OCI-LY3 (cell line): ENCODE measurements around the gene PCSK2.

Experiments
- H2AFZ ChIP-seq: fragments of 200-600, 300-600 bp; shearing (Covaris generic); 2 replicates; pipeline ENCODE4 v1.6.0; 2014; ENCODE audit warnings: antibody characterized with exemption, low read depth, low read length
- H3K27ac ChIP-seq: fragments of 200-600, 300-600 bp; sonication (generic); 2 replicates; pipeline ENCODE4 v1.5.1; 2014; ENCODE audit warnings: mild to moderate bottlenecking, low read length, moderate library complexity, mixed read lengths
- H3K27me3 ChIP-seq: fragments of 200-600, 300-600 bp; sonication (generic); 2 replicates; pipeline ENCODE4 v1.6.1; 2014; ENCODE audit warnings: low read depth, low read length, mixed read lengths
- H3K36me3 ChIP-seq: fragments of 200-600, 300-600 bp; sonication (generic); replicated peaks from 2 replicates; pipeline ENCODE3; 2014; ENCODE audit warnings: low read depth, low read length, mixed read lengths
- H3K4me1 ChIP-seq: fragments of 300-600, 200-600 bp; sonication (generic); 2 replicates; pipeline ENCODE4 v1.6.1; 2014; ENCODE audit warnings: low read length, mixed read lengths
- H3K4me2 ChIP-seq: fragments of 200-600, 300-600 bp; sonication (generic); 2 replicates; pipeline ENCODE4 v1.6.1; 2014; ENCODE audit warnings: low read length, mixed read lengths
- H3K4me3 ChIP-seq: fragments of 300-600, 200-600 bp; sonication (generic); 2 replicates; pipeline ENCODE4 v1.5.1; 2014; ENCODE audit warnings: antibody characterized with exemption, mild to moderate bottlenecking, low read length, moderate library complexity
- H3K79me2 ChIP-seq: fragments of 300-600, 200-600 bp; shearing (Covaris generic); 2 replicates; pipeline ENCODE4 v1.6.1; 2014; ENCODE audit warnings: mild to moderate bottlenecking, low read length, mixed read lengths
- H3K9ac ChIP-seq: fragments of 300-600, 200-600 bp; shearing (Covaris generic); 2 replicates; pipeline ENCODE4 v1.6.0; 2014; ENCODE audit warnings: mild to moderate bottlenecking, low read length, moderate library complexity
- H3K9me3 ChIP-seq: fragments of 200-600, 300-600 bp; shearing (Covaris generic); 2 replicates; pipeline ENCODE4 v1.6.1; 2014; ENCODE audit warnings: low read length, mixed read lengths; ENCODE audit not compliant: insufficient read depth
- H4K20me1 ChIP-seq: fragments of 200-600, 300-600 bp; sonication (generic); 2 replicates; pipeline ENCODE4 v1.6.1; 2016; ENCODE audit warnings: low read length, mixed read lengths; ENCODE audit not compliant: insufficient read depth
- CTCF ChIP-seq: fragments of 200-600, 300-600 bp; sonication (generic); IDR thresholded peaks from 2 replicates; pipeline ENCODE4 v1.5.1; 2014; ENCODE audit warnings: antibody characterized with exemption, low read length, low read depth
- EZH2phosphoT487 ChIP-seq: fragments of 200-600 bp; shearing (Covaris generic); IDR thresholded peaks from 2 replicates; pipeline ENCODE4 v1.6.1; 2018; ENCODE audit warnings: antibody characterized with exemption, mixed run types, low read depth

The PCSK2 gene

GRCh38 chr20:17498641-17499040 is 271.8 kb downstream of the PCSK2 start:
- no peaks in the 10 kb centered on the region for H3K36me3 ChIP-seq
- no peak overlapping the region for H3K9ac ChIP-seq
- H3K4me2 ChIP-seq = no peak overlapping the region
- no peaks in the 10 kb centered on the region for H4K20me1 ChIP-seq
- H3K27ac ChIP-seq = no peak overlapping the region
- no peak overlapping the region for H3K4me3 ChIP-seq
- TF ChIP-seq CTCF (no peak), EZH2phosphoT487 (no peak)
- H3K4me1 ChIP-seq = no peaks in the 10 kb centered on the region
- H3K27me3 ChIP-seq = peaks cover 22% of the 10 kb centered on the region
- no peaks in the 10 kb centered on the region for H3K9me3 ChIP-seq
- no peaks in the 10 kb centered on the region for H3K79me2 ChIP-seq
- H2AFZ ChIP-seq = no peak overlapping the region

GRCh38 chr20:17499041-17499440 is 272.2 kb downstream of the PCSK2 start:
- no peak overlapping the region for H3K9ac ChIP-seq
- no peak overlapping the region for H3K4me2 ChIP-seq
- H3K27me3 ChIP-seq = peaks cover 25% of the 10 kb centered on the region
- H3K4me1 ChIP-seq = no peaks in the 10 kb centered on the region
- TF ChIP-seq CTCF (no peak), EZH2phosphoT487 (no peak)
- H3K79me2 ChIP-seq = no peaks in the 10 kb centered on the region
- no peaks in the 10 kb centered on the region for H4K20me1 ChIP-seq
- H2AFZ ChIP-seq = no peak overlapping the region
- H3K9me3 ChIP-seq = no peaks in the 10 kb centered on the region
- no peak overlapping the region for H3K4me3 ChIP-seq
- no peak overlapping the region for H3K27ac ChIP-seq
- no peaks in the 10 kb centered on the region for H3K36me3 ChIP-seq

- Histone ChIP-seq H4K20me1 (no peaks in the 10 kb centered on the region), H3K79me2 (no peaks in the 10 kb centered on the region), H3K9me3 (no peaks in the 10 kb centered on the region), H3K9ac (no peak overlapping the region), H3K27ac (no peak overlapping the region), H3K27me3 (peaks cover 24% of the 10 kb centered on the region), H3K4me2 (no peak overlapping the region), H2AFZ (no peak overlapping the region), H3K36me3 (no peaks in the 10 kb centered on the region), H3K4me1 (no peaks in the 10 kb centered on the region), H3K4me3 (no peak overlapping the region)
- TF ChIP-seq EZH2phosphoT487 (no peak), CTCF (no peak)
Observed at GRCh38 chr20:17500271-17500670, 273.4 kb downstream of the PCSK2 start.

- Histone ChIP-seq H3K9me3 (no peaks in the 10 kb centered on the region), H3K4me3 (no peak overlapping the region), H3K79me2 (no peaks in the 10 kb centered on the region), H3K36me3 (no peaks in the 10 kb centered on the region), H3K4me1 (peaks cover 5% of the 10 kb centered on the region), H3K9ac (no peak overlapping the region), H3K27ac (no peak overlapping the region), H3K27me3 (peaks cover 23% of the 10 kb centered on the region), H4K20me1 (no peaks in the 10 kb centered on the region), H3K4me2 (no peak overlapping the region), H2AFZ (no peak overlapping the region)
- no peak for TF ChIP-seq CTCF
- TF ChIP-seq EZH2phosphoT487 = no peak
Observed at GRCh38 chr20:17500826-17501225, 274.0 kb downstream of the PCSK2 start.
